Fibroblast of skin of right biceps (primary cell): ENCODE results near the gene SMURF2.
"Not testable (repeated sequence)": the region's sequence is repeated elsewhere in the genome, so short reads cannot be mapped to it uniquely, and the experiment has no call there.

Experiments
- DNase-seq: peaks from one replicate; pipeline ENCODE4 v3.0.0-alpha.2; 2013

The SMURF2 gene

DNA sequence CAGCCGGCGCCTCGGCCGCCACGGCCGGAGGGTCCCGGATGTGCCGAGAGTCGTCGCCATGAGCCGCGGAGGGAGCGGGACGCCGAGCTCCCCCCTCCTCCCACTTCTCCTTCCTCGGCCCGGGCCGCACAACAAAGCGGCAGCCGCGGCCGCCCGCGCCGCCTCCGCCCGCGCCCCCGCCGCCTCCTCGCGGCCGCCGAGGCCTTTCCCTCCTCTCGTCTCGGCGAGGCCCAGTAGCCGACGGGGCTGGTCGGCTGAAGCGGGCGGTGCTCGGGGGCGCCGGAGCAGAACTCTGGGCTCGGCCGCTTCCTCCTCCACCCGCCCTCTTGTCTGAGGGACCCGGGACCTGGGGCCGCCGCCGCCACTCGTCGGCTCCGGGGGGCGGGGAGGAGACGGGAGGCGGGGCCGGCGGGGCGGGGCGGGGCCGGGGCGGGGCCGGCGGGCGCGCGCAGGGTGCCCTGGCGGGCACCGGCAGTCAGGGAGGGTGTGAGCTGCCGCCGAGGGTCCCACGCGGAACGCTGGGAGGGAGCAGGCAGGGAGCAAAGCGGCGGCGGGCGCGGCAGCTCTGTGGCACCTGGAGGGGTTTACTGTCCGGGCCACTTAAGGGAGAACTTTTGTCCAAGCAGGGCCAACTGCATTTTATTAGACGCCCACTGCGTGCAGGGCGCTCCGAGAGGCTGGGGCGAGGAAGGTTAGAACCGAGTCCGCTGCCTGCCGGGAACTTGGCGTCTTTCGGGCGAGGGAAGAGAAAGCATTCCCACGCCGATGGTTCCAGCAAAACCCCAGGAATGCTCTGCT, at the start of gene SMURF2:
SMURF2 (minus strand) TSS at position 332 of the 798 bp plus-strand sequence. CDS start 427 bp downstream, outside the sequence.
- DNase-seq = peak; percentile 82

DNA sequence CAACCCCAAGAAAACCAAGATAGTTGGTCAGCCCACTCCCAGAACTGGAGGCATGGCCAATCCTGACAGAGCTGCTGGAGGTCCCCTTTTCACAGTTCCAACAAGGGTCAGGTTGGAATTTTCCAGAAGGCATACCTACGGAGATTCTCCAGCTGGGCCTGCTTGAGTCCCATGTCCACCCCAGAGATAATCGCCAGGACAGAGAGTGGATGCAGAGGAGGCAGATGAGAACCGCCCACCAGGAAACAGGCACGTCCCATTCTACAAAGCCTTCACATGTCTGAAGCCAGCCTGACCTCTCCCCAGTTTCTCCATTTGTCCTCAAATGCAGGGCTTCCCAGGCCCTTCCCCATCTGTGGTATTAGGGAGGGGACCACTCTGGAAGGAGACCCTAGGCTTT, 47.4 kb upstream of the SMURF2 start:
- DNase-seq = no peak

DNA sequence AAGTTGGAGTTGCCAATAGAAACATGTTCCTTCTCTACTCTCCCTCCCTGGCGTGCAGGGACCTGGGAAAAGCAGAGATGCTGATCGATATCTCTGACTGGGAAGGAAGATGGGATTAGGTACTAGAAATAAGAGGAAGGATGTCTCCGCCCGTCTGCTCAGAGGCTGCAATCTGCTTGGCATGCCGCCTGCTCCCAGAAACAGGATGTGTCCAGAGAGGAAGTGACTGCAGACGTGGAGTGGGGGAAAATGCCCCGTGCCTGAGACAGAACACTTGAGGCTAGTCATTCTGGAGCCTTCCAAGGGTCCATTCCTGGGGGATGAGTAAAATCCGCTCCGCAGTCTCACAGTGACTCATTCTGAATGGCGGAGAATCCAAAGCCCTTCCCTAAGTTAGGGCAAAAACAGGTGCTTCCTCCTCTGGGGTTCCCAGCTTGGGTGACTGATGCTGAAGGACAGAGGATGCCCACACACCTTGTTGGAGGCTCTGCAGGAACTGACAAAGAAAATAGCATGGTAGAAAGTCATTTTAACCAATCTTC, 45.0 kb upstream of the SMURF2 start:
- DNase-seq = peak; percentile 100

DNA sequence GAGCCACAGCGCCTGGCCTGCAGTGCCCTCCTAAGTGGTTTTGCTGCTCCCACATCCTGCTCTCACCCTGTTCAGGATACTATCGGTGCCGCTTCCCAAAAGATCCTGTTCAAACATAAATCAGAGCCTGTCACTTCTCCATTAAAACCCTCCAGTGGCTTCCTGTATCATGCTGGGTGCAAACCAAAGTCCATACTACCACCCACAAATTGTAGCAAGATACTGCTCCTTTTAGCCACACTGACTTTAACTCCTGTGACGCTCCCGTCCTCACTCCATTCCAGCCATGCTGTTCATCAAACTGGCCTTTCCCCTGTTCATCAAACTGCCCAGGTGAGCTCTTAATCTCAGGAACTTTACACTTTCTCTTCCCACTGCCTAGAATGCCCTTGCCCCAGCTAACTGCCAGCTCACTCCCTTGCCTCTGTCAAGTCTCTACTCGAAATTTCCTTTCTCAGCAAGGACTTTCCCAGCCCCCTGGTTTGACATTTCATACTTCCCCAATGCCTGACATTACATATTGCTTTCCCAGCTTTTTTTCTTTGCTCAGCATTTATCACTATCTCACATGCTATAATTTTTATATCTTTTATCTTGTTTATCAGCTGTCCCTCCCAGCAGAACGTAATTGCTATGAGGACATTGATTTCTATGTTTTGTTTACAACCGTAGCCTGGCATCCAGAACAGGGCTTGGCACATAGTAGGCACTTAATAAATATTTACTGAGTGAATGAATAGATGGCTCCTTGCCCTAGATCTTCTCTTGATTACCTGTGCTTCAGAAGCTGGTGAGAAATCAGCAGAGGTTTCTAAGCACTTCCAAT, 44.3 kb upstream of the SMURF2 start:
- peak; percentile 51 for DNase-seq

DNA sequence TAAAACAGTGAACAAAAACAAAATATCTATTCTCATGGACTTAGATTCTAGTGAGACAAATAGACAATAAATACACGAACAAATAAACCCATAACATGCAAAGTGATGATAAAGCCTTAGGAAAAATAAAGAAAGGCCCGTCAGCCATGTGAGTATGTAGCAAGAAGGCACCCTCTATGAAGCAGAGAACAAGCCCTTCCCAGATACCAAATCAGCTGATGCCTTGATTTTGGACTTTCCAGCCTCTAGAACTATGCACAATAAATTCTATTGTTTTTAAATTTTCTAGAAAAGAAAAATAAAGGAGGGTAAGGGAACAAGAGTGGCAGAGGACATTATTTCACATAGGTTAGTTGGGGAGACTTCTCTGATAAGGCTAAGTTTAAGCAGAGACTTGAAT, 40.7 kb upstream of the SMURF2 start:
- DNase-seq = no peak

DNA sequence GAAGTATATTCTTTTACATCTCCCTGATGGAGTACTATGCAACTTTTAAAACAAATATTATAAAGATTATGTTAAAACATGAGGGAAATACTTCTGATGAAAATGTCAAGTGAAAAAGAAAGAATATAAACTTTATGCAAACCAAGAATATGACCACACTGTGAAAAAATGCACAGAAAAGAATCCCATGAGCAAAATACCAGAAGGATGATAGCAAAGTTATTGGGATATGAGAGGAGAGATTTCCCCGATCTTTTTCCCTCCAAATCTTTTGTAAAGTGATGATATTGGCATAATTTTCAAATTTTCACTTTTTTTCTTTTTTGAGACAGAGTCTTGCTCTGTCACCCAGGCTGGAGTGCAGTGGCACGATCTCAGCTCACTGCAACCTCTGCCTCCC, 36.6 kb upstream of the SMURF2 start:
- peak; percentile 59 for DNase-seq

DNA sequence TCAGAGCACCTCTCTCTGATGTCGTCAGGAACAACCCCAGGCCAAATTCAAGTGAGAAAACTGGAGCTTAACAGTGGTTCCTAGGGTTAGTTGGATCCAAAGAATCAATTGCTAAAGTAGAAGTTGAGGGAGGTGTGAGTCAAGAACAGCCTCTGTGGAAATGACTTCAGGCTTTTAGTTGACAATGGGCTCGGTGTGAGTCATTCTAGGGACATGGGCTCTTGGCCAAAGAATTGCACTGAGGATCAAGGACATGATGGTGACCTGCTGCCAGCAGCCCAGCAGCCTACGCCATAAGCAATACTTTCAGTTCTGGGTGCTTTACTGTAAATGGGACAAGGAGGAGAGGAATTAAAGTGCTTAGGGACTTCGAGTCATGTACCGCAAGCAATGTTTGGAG, 32.1 kb upstream of the SMURF2 start:
- DNase-seq = peak; percentile 76

DNA sequence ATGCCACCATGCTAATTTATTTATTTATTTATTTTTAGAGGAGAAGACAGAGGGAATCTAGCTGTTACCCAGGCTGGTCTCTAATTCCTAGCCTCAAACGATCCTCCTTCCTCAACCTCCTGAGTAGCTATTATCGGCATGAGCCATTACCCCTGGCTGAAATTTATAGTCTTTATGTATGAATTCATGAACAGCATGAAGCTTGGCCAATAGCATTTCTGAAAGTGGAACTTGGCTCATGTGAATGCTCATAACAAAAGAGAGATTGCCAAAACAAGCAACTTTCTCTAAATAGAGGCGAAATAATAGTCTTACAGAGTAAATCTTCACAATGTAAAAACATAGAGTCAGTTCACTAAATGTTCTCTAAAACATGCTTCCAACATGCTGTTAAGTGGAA, 30.1 kb upstream of the SMURF2 start:
- DNase-seq = no peak

DNA sequence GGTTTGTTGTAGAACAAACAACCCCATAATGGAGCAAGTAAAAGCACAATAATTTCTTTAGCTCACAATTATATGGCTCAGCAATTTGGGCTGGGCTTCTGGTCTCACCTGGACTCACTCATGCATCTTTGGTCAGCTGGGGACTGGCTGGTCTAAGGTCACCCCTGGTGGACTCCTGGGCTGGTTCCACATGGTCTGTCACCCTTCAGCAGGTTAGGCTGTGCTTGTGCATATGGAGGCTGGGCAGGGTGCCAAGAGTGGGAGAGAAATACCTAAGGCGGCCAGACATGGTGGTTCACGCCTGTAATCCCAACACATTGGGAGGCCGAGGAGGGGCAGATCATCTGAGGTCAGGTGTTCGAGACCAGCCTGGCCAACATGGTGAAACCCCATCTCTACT, 27.0 kb upstream of the SMURF2 start:
- DNase-seq = no peak

DNA sequence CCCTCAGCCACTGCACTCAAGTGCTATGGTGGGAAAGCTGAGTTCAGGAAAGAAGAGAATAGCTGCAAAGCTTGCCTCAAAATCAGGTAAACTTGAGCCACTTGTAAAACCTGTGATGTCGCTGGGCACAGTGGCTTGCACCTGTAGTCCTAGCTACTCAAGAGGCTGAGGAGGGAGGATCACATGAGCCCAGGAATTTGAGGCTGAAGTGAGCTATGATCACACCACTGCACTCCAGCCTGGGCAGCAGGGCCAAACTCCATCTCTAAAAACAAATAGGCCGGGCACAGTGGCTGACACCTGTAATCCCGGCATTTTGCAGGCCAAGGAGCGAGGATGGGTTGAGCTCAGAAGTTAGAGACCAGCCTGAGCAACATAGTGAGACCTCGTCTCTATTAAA, 26.4 kb upstream of the SMURF2 start:
- DNase-seq = no peak

DNA sequence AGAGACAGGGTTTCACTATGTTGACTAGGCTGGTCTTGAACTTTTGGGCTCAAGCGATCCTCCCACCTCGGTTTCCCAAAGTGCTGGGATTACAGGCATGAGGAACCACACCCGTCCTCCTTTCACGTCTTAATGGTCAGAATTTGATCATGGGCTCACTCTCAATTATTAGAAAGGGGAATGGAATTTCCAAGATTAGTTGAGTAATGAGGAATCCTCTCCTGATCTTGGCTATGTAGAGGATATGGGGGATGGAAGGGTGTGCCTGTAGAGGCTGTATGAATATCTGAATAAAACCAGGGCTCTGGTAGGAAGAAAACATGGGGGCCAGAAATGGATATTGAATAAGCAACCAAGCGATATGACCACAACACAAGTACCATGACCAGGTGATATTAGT, 25.9 kb upstream of the SMURF2 start:
- DNase-seq = peak; percentile 89

DNA sequence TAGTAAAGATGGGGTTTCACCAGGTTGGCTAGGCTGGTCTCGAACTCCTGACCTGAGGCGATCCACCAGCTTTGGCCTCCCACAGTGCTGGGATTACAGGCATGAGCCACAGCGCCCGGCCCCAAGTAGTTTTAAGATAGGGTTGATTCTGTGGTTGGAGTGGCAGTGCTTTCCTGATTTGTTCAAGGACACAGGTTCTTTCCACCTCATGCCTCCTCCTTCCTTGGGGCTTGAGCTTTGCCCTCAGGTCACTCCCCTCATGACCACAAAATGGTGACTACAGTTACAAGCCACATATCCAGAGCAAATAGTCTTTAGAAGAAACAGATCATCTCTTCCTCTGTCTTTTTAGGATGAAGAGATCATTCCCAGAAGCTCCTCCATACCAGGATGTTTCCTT, 25.3 kb upstream of the SMURF2 start:
- DNase-seq = no peak

DNA sequence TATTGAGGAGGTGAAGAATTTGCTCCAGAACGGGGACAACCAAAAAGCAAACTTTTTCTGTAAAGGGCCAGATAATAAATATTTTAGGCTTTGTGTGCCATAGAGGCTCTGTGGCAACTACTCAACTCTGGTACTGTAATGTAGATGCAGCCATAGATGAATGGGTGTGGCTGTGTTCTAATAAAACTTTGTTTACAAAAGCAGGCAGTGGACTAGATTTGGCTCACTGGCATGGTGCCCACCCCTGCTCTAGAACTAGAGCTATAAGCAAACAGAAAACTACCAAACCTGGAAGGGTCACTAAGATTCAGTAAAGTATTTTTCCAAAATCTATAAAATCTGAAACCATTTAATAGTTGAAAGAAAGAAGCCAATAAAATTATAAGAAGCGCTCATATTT, 24.6 kb upstream of the SMURF2 start:
- DNase-seq = no peak

DNA sequence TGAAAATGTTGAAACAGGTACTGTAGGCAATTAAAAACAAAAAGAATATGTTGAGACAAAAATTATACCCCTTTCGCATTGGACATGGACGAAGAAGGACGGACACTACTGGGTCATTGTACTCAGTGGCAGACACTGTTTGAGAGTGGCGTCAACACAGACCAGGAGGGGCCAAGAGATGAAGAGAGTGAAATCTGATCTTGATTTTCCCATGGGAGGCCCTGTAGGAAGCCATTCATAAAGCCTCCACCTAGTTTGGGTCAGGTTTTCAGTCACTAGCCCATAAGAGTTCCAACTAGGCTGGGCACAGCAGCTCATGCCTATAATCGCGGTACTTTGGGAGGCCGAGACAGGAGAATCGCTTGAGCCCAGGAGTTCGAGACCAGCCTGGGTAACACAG, 23.6 kb upstream of the SMURF2 start:
- no peak for DNase-seq

DNA sequence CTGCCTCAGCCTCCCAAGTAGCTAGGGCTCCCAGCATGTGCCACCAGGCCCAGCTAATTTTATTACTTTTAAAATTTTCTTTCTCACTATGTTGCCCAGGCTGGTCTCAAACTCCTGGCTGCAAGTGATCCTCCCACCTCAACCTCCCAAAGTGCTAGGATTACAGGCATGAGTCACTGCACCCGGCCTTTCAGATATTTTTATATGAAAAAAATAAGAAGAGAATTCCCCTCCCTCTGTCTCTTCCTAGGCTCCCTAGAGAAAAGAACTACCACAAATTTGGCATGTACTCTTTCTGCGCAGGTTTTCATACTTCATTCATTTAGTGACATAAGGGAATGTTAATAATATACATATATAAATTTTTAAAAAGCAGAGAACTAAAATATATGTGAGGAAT, 21.7 kb upstream of the SMURF2 start:
- peak; percentile 79 for DNase-seq

DNA sequence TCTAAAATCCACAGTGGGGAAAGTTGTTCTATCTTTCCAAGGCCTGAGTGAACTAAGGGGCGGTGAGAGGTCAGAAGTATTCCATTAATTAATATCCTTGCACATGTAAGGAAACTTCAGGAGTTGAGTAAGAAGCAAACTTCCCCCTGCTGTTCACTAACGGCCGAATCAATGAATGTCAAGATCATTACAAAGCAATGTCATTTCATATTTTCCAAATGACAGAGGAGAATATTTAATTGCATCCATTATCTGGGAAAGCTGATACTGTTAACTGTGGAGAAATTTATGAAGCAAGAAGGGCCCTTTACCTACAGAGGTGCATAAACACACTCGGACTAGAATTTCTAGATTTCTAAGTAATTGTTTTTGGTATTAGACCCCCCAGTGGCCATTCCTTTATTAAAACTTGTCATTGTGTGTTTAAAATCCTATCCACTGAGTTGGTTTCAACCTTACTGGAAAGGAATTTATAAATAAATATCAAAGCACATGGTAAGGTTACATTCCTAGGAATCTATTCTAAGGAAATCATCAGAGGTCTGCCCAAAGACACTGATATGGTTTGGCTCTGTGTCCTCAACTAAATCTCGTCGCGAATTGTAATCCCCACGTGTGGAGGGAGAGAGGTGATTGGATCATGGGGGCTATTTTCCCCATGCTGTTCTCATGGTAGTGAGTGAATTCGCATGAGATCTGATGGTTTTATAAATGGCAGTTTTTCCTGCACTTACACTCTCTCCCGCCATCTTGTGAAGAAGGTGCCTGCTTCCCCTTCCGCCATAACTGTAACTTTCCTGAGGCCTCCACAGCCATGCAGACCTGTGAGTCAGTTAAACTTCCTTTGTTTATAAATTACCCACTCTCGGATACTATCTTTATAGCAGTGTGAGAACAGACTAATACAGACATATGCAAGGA, 20.4 kb upstream of the SMURF2 start:
- peak; percentile 91 for DNase-seq

DNA sequence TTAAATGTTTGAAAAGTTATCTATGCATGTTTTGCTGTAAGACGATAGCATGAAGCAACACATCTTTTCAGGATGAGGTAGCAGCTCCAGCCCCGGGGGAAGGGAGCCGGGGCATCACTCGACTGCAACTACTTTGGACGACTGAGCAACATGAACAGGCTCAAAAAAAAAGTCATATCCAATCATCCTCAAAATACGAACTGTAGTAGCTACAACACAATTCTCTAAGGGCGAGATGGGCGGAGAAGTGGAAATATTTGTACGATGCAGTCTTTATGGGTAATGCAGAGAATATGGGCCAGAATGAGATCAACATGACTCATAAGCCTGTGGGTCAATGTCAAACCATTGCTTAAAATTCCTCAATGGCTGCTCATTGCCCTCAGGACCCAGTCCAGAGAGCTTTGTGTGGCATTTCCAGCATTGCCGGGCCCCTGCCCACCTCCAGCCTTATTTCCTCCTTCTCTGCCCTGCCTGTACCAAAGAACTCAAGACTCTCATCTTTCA, 17.7 kb upstream of the SMURF2 start:
- DNase-seq = peak; percentile 99

DNA sequence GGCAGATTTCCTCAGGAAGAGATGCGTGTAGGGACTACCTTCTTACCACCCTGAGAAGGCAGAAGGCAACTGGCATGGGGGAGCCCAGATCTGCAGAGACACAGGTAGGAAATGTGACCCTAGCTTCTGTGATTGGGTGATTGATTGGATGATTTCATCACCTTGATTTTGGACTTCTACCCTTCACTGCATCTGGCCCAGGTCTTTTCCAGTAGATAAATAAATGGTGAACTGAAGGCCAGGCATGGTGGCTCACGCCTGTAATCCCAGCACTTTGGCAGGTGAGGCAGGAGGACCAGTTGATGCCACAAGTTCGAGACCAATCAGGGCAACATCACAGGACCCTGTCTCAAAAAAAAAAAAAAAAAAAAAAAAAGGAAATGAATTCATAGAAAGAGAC, 14.7 kb upstream of the SMURF2 start:
- no peak for DNase-seq

DNA sequence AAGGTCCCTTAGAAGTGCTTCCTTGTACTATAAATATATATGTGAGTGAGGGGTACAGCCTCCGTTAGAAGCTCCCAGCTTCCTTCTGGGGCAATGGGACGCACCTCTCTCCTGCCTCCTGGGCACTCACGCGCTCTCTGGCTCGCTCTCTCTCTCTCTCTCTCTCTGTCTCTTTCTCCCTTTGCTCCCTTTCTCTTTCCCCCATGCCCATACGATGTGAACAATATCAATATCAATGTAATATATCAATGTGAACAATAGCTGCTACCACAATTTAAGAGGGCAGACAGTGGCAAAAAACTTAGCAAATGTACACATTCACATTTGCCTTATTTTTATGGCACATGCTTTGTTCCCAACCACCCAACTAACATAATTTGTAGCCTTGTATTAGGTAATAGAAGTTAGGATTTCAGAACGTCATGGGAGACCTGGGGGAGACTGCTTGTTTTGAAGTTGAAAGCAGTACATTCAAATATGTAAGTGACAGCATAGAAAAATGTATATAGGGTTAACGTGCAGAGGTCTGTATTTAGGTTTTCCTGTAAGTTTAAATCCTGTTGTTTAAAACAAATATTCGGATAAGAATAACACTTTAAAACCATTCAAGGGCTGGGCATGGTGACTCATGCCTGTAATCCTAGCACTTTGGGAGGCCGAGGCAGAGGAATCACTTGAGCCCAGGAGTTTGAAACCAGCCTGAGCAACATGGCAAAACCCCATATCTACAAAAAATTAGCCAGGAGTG, 8.9 kb upstream of the SMURF2 start:
- not testable (repeated sequence) for DNase-seq

DNA sequence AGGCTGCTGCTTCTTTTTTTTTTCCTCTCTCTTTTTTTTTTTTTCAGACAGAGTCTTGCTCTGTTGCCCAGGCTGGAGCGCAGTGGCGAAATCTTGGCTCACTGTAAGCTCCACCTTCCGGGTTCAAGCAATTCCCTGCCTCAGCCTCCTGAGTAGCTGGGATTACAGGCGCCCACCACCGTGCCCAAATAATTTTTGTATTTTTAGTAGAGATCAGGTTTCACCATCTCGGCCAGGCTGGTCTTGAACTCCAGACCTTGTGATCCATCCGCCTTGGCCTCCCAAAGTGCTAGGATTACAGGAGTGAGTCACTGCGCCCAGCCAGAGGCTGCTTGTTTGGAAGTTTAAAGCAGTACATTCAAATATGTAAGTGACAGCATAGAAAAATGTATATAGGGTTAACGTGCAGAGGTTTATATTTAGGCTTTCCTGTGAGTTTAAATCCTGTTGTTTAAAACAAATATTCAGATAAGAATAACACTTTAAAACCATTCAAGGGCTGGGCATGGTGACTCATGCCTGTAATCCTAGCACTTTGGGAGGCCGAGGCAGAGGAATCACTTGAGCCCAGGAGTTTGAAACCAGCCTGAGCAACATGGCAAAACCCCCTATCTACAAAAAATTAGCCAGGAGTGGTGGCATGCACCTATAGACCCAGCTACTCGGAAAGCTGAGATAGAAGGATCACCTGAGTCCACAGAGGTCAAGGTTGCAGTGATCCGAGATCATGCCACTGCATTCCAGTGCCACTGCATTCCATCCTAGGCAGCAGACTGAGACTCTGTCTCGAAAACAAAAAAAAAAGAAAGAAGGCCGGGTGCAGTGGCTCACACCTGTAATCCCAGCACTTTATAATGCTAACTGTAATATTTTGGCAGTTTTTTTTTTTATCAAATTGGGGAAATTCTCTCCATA, 6.0 kb upstream of the SMURF2 start:
- peak; percentile 87 for DNase-seq
